ENCODE data around the gene CXCL17.

DNA sequence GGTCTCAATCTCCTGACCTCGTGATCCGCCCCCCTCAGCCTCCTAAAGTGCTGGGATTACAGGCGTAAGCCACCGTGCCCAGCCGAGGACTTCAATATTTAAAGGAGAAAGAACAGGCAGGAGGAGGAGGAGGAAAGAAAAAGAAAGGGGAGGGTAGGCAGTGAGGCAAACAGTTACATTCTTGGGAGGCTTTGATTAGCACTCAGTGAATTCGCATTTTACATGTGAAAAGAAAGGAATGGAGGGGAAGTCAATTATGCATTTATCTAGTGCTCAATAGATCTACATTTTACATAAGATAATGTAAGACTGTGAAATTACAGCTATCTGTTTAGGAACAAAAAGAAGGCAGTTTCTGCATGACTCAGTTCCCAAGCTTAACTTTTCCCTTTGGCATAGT, 30.9 kb upstream of the CXCL17 start:
- TF ChIP-seq GATA2 (IDR thresholded peaks at IDR 0.05; ENCODE audit: low read depth, low read length) (no peak), GATA3 (IDR thresholded peaks at IDR 0.05; ENCODE audit: low read depth, low read length) (no peak)

Data from SH-SY5Y (cell line).